HepG2 (cell line): ENCODE data around the gene SLCO3A1. TPM values are rescaled to one million over a fixed set of nuclear protein-coding genes. Genes with fewer than 3 reads are reported as not detected.
A peak's percentile ranks its signal among the peaks of the same experiment; 100 is the strongest.

Experiments used
- FOXM1 ChIP-seq: sonication (generic); formaldehyde crosslinking; IDR thresholded peaks from 2 replicates; pipeline ENCODE4 v1.5.0; 2020; ENCODE audit warnings: missing genetic modification reagents
- FUBP1 ChIP-seq: sonication (generic); formaldehyde crosslinking; IDR thresholded peaks from 2 replicates; pipeline ENCODE4 v1.5.1; 2020; ENCODE audit warnings: missing genetic modification reagents, mild to moderate bottlenecking, borderline replicate concordance
- HDAC6 ChIP-seq: fragments of 200-600 bp; sonication (generic); IDR thresholded peaks from 2 replicates; pipeline ENCODE4 v1.7.0; 2017; ENCODE audit warnings: mild to moderate bottlenecking, antibody characterized with exemption, low read length, low read depth
- HMG20A ChIP-seq: IDR thresholded peaks from 2 replicates; pipeline ENCODE4 v1.6.1; 2016; ENCODE audit warnings: borderline replicate concordance
- HNRNPLL ChIP-seq: fragments of 200-400 bp; formaldehyde crosslinking; IDR thresholded peaks from 2 replicates; pipeline ENCODE4 v1.6.1; 2017; ENCODE audit warnings: mild to moderate bottlenecking, low read depth, low read length; ENCODE audit not compliant: poor library complexity, severe bottlenecking
- KDM5A ChIP-seq: fragments of 200-600 bp; sonication (generic); IDR thresholded peaks from 2 replicates; pipeline ENCODE4 v1.7.0; 2018; ENCODE audit warnings: antibody characterized with exemption, mild to moderate bottlenecking, low read length, borderline replicate concordance
- MXD4 ChIP-seq: IDR thresholded peaks from 2 replicates; pipeline ENCODE4 v1.6.1; 2016; ENCODE audit warnings: mild to moderate bottlenecking, missing biosample characterization, missing genetic modification reagents
- PLRG1 ChIP-seq: fragments of 450-650 bp; conservative IDR thresholded peaks from 2 replicates; pipeline ENCODE4 v1.6.1; 2016
- POLR2AphosphoS5 ChIP-seq: IDR thresholded peaks from 2 replicates; pipeline ENCODE4 v1.6.1; 2012; ENCODE audit warnings: low read depth, low read length
- RFX5 ChIP-seq: IDR thresholded peaks from 2 replicates; pipeline ENCODE4 v1.6.1; 2011; ENCODE audit warnings: low read depth, low read length, improper control_type of control experiment
- RXRB ChIP-seq: IDR thresholded peaks from 2 replicates; pipeline ENCODE4 v1.6.1; 2016; ENCODE audit warnings: borderline replicate concordance, missing genetic modification reagents, missing compliant biosample characterization
- ZBTB1 ChIP-seq: sonication (generic); formaldehyde crosslinking; IDR thresholded peaks from 2 replicates; pipeline ENCODE4 v1.4.0; 2020; ENCODE audit warnings: missing genetic modification reagents, borderline replicate concordance
- ZBTB43 ChIP-seq: sonication (generic); formaldehyde crosslinking; conservative IDR thresholded peaks from 2 replicates; pipeline ENCODE4 v1.4.0; 2020; ENCODE audit warnings: missing genetic modification reagents
- ZFP37 ChIP-seq: sonication (generic); formaldehyde crosslinking; IDR thresholded peaks from 2 replicates; pipeline ENCODE4 v1.4.0; 2020; ENCODE audit warnings: missing genetic modification reagents, borderline replicate concordance
- ZFP82 ChIP-seq: sonication (generic); formaldehyde crosslinking; IDR thresholded peaks from 2 replicates; pipeline ENCODE4 v1.5.1; 2020; ENCODE audit warnings: mild to moderate bottlenecking, missing genetic modification reagents, borderline replicate concordance
- ZNF292 ChIP-seq: sonication (generic); formaldehyde crosslinking; IDR thresholded peaks from 2 replicates; pipeline ENCODE4 v1.8.1; 2022; ENCODE audit warnings: mild to moderate bottlenecking, low read depth, missing genetic modification reagents, borderline replicate concordance
- ZNF329 ChIP-seq: sonication (generic); formaldehyde crosslinking; IDR thresholded peaks from 2 replicates; pipeline ENCODE4 v1.9.0; 2021; ENCODE audit warnings: low read depth, mild to moderate bottlenecking, missing genetic modification reagents
- ZNF546 ChIP-seq: sonication (generic); formaldehyde crosslinking; conservative IDR thresholded peaks from 2 replicates; pipeline ENCODE4 v1.8.1; 2023; ENCODE audit warnings: mild to moderate bottlenecking, missing genetic modification reagents
- ZNF569 ChIP-seq: sonication (generic); formaldehyde crosslinking; IDR thresholded peaks from 2 replicates; pipeline ENCODE4 v1.5.0; 2020; ENCODE audit warnings: mild to moderate bottlenecking, missing genetic modification reagents, moderate library complexity, borderline replicate concordance
- ZSCAN29 ChIP-seq: sonication (generic); formaldehyde crosslinking; conservative IDR thresholded peaks from 2 replicates; pipeline ENCODE4 v1.4.0; 2020; ENCODE audit warnings: mild to moderate bottlenecking, missing genetic modification reagents
- ZSCAN9 ChIP-seq: IDR thresholded peaks from 2 replicates; pipeline ENCODE4 v1.6.1; 2016; ENCODE audit warnings: borderline replicate concordance
- polyA plus RNA-seq, 8 experiments: library from polyadenylated mRNA; depleted of rRNA in 3 of 8; stranded (reverse) in 7 of 8; unstranded in 1 of 8; fragments of >200 nt; fragmentation: Illumina TruSeq in 4 of 8; extraction: Trizol in 4 of 8; gene quantifications; 2 replicates each; pipeline versions ENCODE4 v1.2.1 to v1.2.3, GENCODE V29; 2011 to 2016; ENCODE audit warnings: low read depth in 4 of 8, missing spikeins in 1 of 8, mixed read lengths in 1 of 8; ENCODE audit not compliant: insufficient read depth in 1 of 8
- total RNA-seq, 5 experiments: library from RNA; depleted of rRNA; stranded (reverse); fragments of >200 nt; fragmentation: Illumina TruSeq; extraction: Trizol; gene quantifications; 2 replicates each; pipeline ENCODE4 v1.2.3, GENCODE V29; 2016; ENCODE audit warnings: low read depth in 1 of 5

The SLCO3A1 gene
- total and polyA plus RNA-seq, 2 of the 13 experiments (the other 11 are each of a cell fraction or from before 2014, with no cell fraction given): 0.02 TPM; not detected in 1

GRCh38 chr15:92170897-92171296 lies 317.4 kb downstream of the SLCO3A1 start (continued):
- no peak for TF ChIP-seq ZNF569 (CRISPR knock-in tag)
- TF ChIP-seq ZNF329 (CRISPR knock-in tag): no peak
- peak; percentile 36; the same call in 1 of the 2 replicates for TF ChIP-seq HMG20A (CRISPR knock-in tag)
- no peak for TF ChIP-seq ZNF546 (CRISPR knock-in tag)
- TF ChIP-seq HNRNPLL: no peak
- no peak for TF ChIP-seq ZFP37 (CRISPR knock-in tag)
- TF ChIP-seq ZFP82 (CRISPR knock-in tag): no peak
- TF ChIP-seq RXRB (CRISPR knock-in tag): peak; percentile 37; the same call in 1 of the 2 replicates
- no peak for TF ChIP-seq ZSCAN29 (CRISPR knock-in tag)
- TF ChIP-seq HDAC6: no peak
- TF ChIP-seq ZBTB1: no peak
- no peak for TF ChIP-seq KDM5A
- no peak for TF ChIP-seq RFX5
- no peak for TF ChIP-seq POLR2AphosphoS5
- TF ChIP-seq FUBP1 (CRISPR knock-in tag): no peak
- TF ChIP-seq MXD4 (CRISPR knock-in tag): no peak
- TF ChIP-seq ZBTB43 (CRISPR knock-in tag): no peak
- TF ChIP-seq ZNF292: peak; percentile 63; the same call in 1 of the 2 replicates
- no peak for TF ChIP-seq ZSCAN9 (CRISPR knock-in tag)
- no peak for TF ChIP-seq FOXM1 (CRISPR knock-in tag)
- no peak for TF ChIP-seq PLRG1
